HTERT RPE-1 (cell line): ENCODE results near the gene SPEG.

Experiments used
- in situ Hi-C: fragments of 300-500 bp; cut with MboI; formaldehyde crosslinking; loops from 4 replicates; pipeline ENCODE4 v1.14.3; 2020; ENCODE audit warnings: low sequenced_read_pairs

The SPEG gene

DNA sequence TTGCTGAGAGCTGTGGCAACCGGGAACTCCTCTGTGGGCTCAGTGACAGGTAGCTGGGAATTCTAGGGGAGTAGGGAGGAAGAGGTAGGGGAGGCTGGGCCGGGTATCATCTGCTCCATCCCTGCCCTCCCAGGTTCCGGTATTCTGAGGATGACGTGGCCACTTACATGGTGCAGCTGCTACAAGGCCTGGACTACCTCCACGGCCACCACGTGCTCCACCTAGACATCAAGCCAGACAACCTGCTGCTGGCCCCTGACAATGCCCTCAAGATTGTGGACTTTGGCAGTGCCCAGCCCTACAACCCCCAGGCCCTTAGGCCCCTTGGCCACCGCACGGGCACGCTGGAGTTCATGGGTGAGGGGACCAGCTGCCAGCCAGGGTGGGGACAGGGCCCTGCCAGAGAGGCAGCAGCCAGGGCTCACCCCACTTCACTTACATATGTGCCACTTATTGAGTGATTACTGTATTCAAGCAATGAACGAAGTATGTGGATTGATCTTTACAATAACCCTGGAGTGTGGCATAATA lies 56.0 kb downstream of the SPEG start:
- in situ Hi-C loops: no loop called here

- in situ Hi-C loops: no loop called here
Measured at GRCh38 chr2:219491278-219491963, 56.8 kb downstream of the SPEG start.

- in situ Hi-C loops: no loop called here
Measured at GRCh38 chr2:219492575-219492974, 57.9 kb downstream of the SPEG start.

DNA sequence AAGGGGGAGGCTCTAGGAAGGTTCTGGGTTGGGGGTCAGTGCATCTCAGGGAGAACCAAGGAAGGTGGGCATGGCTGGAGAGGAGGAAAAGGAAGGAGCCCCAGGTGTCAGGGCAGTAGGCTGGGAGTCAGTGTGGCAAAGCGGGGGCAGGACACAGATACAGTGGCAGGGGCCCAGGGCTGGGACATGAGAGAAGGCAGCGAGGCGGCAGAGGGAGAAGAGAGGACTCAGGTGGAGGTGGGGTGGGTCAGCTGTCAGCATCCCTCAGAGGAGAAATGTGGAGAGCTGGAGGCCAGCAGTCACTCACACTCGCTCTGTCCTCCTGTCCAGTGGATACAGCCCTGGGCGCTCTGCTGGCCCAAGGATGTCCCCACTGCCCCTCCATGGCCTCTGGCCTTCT lies 58.4 kb downstream of the SPEG start:
- in situ Hi-C loops: no loop called here

DNA sequence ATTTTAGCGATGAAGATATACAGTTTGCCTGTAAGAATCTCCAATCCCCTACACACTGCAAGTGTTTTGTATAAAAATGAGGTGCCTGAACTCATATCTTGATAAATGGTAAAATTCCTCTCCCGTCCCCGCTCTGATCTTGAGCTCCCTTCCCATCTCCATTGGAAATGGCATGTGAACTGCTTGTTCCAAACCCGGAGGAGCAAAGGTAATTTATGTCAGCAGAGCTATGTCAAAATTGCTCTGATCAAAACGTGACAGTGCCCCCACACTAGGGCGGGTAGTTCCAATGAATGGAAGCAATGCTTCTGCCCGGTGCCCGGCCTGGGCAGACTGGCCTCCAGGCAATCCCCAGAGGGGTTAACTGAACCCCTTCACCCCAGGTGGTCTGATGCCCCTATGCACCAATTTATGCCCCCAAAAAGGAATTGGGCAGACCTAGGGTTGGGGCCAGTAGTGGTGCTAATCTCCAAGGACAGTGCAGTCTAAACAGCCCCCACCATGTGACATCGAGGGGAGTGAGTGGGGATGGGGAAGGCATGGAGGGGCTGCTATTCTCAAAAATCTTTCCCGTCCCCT lies 60.4 kb downstream of the SPEG start:
- in situ Hi-C loops: no loop called here

DNA sequence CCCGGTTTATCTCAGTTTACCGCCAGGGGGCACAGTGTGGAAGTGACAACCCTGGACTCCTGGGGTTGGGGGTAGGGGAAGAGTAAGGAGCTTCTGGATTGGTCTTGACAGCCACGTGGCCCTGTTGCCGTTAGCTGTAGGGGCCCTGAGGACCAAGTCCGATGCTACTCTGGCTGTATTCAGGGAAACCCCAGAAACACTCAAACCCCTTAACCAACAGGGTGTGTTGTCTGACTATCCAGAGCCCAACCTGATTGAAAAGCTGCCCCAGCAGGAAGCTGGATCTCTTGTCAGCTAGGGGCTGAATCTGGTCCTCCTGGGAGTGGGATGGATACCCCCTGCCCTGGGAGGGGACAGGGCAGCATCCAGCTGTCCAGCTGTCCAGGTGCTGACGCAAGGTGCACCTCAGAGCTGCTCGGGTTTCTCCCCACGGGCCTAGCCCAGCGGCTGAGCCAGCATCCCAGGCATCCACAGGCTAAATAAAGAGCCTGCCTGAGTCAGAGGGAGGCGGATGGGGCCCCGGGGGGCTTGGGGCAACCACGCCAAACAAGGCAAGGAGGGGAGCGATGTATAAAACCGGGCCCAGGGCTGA lies 61.0 kb downstream of the SPEG start:
- in situ Hi-C loops: no loop called here

DNA sequence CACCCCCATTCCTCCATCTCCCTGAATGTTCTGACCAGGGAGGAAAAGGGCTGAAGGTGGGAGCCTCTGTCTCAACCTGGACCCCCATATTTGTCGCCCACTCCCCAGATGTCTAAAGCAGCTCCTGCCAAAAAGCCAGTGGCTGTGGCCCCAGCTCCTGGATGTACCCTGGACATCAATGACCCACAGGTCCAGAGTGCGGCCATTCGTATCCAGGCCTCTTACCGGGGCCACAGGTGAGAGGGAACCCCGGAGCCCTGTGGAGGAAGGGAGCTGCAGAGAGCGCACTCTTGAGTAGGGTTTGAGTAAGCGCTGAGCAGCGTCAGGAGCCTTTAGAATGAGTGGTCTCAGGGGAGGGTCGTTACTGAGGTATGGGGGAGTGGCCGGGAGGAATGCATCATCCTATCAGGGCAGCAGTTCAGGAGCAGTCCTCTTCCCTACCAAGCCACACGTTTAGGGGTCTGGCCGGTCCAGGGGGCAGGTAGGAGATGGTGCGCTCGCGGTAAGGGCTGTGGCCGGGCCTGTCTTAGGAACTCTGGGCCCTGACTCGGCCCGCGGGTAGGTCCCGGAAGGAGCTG lies 61.7 kb downstream of the SPEG start:
- in situ Hi-C loops: no loop called here

- in situ Hi-C loops: no loop called here
Measured at GRCh38 chr2:219496825-219497494, 62.3 kb downstream of the SPEG start.

DNA sequence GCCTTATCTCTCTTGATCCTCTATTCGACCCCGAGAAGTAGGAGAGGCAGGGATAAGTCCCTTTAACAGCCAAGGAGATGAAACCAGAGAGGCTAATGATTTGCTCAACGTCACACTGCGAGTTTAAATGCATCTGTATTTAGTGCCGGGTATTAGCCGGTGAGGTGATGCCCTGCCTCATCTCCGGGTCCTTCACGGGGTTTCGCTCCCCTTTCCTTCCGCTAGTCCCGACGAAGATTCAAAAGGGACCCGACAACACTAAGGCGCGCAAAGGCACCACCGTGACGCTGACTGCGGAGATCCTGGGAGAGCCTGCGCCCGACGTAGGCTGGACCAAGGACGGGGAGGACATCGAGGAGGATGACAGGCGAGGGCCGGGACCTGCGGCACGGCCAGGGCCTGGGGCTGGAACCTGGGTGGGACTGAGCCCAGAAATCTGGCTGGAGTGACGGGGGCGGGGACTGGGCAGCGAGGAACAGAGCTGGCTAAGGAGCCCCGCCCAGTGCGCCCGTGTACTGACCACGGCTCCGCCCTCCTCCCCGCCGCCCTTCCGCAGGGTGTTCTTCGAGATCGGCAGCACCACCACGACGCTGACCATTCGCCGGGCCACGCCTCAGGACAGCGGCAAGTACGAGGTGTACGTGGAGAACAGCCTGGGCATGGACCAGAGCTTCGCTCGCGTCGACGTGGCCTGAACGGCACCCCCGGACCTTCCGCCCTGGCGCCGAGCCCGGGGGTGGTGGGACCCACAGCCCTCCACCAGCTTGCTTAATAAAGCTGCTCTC lies 63.0 kb downstream of the SPEG start:
- in situ Hi-C loops: no loop called here

GRCh38 chr2:219498280-219499057 lies 63.8 kb downstream of the SPEG start, which contains the start of gene GMPPA:
Gene GMPPA (plus strand): TSS chr2:219498891. CDS start chr2:219499976, 1,085 bp downstream.
- in situ Hi-C loops: no loop called here

DNA sequence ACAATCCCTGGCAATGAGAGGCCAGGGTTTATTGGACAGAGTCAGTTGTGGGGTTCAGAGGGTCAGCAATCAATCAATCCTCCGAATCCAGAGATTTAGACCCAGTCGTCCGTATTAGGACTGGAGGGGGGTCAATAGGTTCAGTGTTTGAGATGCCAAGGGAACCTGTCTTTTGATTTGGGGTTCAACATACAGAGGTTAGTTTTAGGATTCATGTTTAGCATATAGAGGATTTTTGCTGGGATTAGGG lies 64.3 kb downstream of the SPEG start:
- in situ Hi-C loops: no loop called here

DNA sequence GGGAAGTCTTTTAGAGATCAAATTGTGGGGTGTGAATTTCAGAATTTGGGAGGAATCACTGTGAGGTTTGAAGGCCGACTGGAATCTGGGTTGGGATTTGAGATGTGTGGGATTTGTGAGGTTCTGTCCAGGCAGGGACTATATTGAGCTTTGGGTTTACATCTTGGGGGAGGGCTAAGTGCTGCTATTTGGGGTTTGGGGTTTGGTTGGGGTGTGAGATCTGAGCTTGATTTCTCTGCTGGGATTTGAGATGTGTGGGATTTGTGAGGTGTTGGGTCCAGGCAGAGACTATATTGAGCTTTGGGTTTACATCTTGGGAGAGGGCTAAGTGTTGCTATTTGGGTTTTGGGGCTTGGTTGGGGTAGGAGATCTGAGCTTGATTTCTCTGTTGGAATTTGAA lies 64.9 kb downstream of the SPEG start:
- in situ Hi-C loops: no loop called here

- in situ Hi-C loops: loop anchor here (25.0 kb wide), 1 partner anchor 88 kb away; the partner anchor contains the start of gene DES
Measured at GRCh38 chr2:219500135-219500534, 65.5 kb downstream of the SPEG start.

DNA sequence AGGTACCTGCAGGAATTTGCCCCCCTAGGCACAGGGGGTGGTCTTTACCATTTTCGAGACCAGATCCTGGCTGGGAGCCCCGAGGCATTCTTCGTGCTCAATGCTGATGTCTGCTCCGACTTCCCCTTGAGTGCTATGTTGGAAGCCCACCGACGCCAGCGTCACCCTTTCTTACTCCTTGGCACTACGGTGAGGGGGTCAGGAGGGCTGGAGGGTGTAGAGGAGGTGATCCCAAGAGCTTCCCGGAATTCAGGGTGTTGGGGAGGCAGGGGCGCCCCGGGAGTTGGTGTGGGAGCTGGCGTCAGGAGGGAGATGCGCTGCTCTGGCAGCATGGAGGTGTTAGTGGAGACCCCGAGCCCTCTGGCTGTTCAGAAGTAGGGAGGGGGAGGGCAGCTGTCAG lies 67.2 kb downstream of the SPEG start:
- in situ Hi-C loops: loop anchor here (25.0 kb wide), 1 partner anchor 90 kb away; the partner anchor contains the start of gene DES

- in situ Hi-C loops: loop anchor here (25.0 kb wide), 1 partner anchor 90 kb away; the partner anchor contains the start of gene DES
Measured at GRCh38 chr2:219502618-219503017, 68.0 kb downstream of the SPEG start.

- in situ Hi-C loops: loop anchor here (25.0 kb wide), 1 partner anchor 93 kb away; the partner anchor contains the start of gene DES
Measured at GRCh38 chr2:219505585-219505984, 70.9 kb downstream of the SPEG start.

DNA sequence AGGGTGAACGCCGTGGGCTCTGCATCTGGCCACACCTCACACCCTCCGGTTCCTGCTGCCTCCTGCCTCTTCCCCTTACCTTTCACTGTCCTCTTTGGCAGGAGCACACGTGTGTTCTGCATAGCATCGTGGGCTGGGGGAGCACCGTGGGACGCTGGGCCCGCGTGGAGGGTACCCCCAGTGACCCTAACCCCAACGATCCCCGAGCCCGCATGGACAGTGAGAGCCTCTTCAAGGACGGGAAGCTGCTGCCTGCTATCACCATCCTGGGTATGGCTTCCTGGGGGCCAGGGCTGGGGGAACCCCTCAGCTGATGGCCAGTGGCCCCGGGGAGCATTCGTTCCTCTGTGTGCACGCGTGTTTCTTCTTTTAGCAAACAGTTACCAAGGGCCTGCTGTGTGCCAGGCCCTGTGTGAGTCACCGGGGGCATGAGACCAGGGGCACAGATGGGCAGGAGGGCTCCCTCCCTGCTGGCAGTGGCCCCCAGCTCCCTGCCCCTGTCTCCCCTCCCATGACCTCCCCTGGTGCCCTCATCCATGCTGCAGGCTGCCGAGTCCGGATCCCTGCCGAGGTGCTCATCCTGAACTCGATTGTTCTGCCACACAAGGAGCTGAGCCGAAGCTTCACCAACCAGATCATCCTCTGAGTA lies 71.6 kb downstream of the SPEG start:
- in situ Hi-C loops: loop anchor here (25.0 kb wide), 1 partner anchor 94 kb away; the partner anchor contains the start of gene DES

- in situ Hi-C loops: loop anchor here (25.0 kb wide), 1 partner anchor 95 kb away; the partner anchor contains the start of gene DES
Measured at GRCh38 chr2:219506802-219507526, 72.3 kb downstream of the SPEG start.
